Astrocyte (in vitro differentiated cells and primary cell): ENCODE measurements around the gene SDHB. TPM values are rescaled to one million over a fixed set of nuclear protein-coding genes. Genes with fewer than 3 reads are reported as not detected.

ENCODE experiments used
- DNase-seq: peaks from one replicate; pipeline ENCODE4 v3.0.0-alpha.2; 2010; ENCODE audit warnings: low read depth
- FAIRE-seq: peaks from 2 replicates; lab custom pipeline; 2011; peaks lifted over from hg19 to GRCh38; lab: Jason Lieb, UNC
- H2AFZ ChIP-seq: 2 replicates; pipeline ENCODE4 v1.6.0; 2012; ENCODE audit warnings: low read depth, low read length, inconsistent platforms
- H3K27ac ChIP-seq: 2 replicates; pipeline ENCODE4 v1.5.1; 2011; ENCODE audit warnings: low read depth, low read length, inconsistent platforms
- H3K27me3 ChIP-seq: 2 replicates; pipeline ENCODE4 v1.6.0; 2011; ENCODE audit warnings: low read length, inconsistent platforms; ENCODE audit not compliant: insufficient read depth
- H3K36me3 ChIP-seq: 2 replicates; pipeline ENCODE4 v1.5.1; 2011; ENCODE audit warnings: low read length, inconsistent platforms; ENCODE audit not compliant: insufficient read depth
- H3K4me1 ChIP-seq: 2 replicates; pipeline ENCODE4 v1.5.1; 2011; ENCODE audit warnings: low read length, inconsistent platforms; ENCODE audit not compliant: insufficient read depth
- H3K4me2 ChIP-seq: 2 replicates; pipeline ENCODE4 v1.6.0; 2012; ENCODE audit warnings: low read length, inconsistent platforms
- H3K4me3 ChIP-seq: 2 replicates; pipeline ENCODE4 v1.5.1; 2011; ENCODE audit warnings: low read depth, mild to moderate bottlenecking, low read length, inconsistent platforms; ENCODE audit not compliant: insufficient read depth
- H3K79me2 ChIP-seq: 2 replicates; pipeline ENCODE4 v1.6.0; 2012; ENCODE audit warnings: mild to moderate bottlenecking, low read length, inconsistent platforms; ENCODE audit not compliant: insufficient read depth
- H3K9ac ChIP-seq: 2 replicates; pipeline ENCODE4 v1.6.0; 2012; ENCODE audit warnings: mild to moderate bottlenecking, low read length, inconsistent platforms
- H3K9me3 ChIP-seq: 2 replicates; pipeline ENCODE4 v1.5.1; 2012; ENCODE audit warnings: low read depth, mild to moderate bottlenecking, low read length, inconsistent platforms; ENCODE audit not compliant: insufficient read depth
- H4K20me1 ChIP-seq: 2 replicates; pipeline ENCODE4 v1.6.0; 2012; ENCODE audit warnings: low read length, inconsistent platforms; ENCODE audit not compliant: insufficient read depth
- H3K27ac Mint-ChIP-seq: one replicate; pipeline ENCODE4 v1.8.0; 2021; ENCODE audit warnings: mild to moderate bottlenecking, mixed read lengths; ENCODE audit not compliant: unreplicated experiment
- H3K27me3 Mint-ChIP-seq: one replicate; pipeline ENCODE4 v1.8.0; 2021; ENCODE audit warnings: low read depth, mixed read lengths; ENCODE audit not compliant: unreplicated experiment
- H3K36me3 Mint-ChIP-seq: one replicate; pipeline ENCODE4 v1.8.0; 2021; ENCODE audit warnings: low read depth, mixed read lengths; ENCODE audit not compliant: unreplicated experiment
- H3K4me1 Mint-ChIP-seq: one replicate; pipeline ENCODE4 v1.8.0; 2021; ENCODE audit warnings: low read depth, mixed read lengths; ENCODE audit not compliant: unreplicated experiment
- H3K4me3 Mint-ChIP-seq: one replicate; pipeline ENCODE4 v1.8.0; 2021; ENCODE audit warnings: mild to moderate bottlenecking, moderate library complexity, mixed read lengths; ENCODE audit not compliant: unreplicated experiment
- H3K9me3 Mint-ChIP-seq: one replicate; pipeline ENCODE4 v1.8.0; 2021; ENCODE audit warnings: mild to moderate bottlenecking, mixed read lengths; ENCODE audit not compliant: unreplicated experiment
- CTCF ChIP-seq: IDR thresholded peaks from 2 replicates; pipeline ENCODE4 v1.5.1; 2011; ENCODE audit warnings: low read depth, mild to moderate bottlenecking, inconsistent platforms, low read length, moderate library complexity; ENCODE audit not compliant: insufficient read depth
- EZH2 ChIP-seq: IDR thresholded peaks from 2 replicates; pipeline ENCODE4 v1.6.1; 2012; ENCODE audit warnings: mild to moderate bottlenecking, low read length, inconsistent platforms; ENCODE audit not compliant: insufficient read depth
- total RNA-seq: library from RNA; stranded (reverse); gene quantifications from 2 replicates; pipeline ENCODE4 v1.2.1, GENCODE V29; 2021

SDHB gene
- total RNA-seq, 1 donor from 2014 or later, result 84.9 TPM

DNA sequence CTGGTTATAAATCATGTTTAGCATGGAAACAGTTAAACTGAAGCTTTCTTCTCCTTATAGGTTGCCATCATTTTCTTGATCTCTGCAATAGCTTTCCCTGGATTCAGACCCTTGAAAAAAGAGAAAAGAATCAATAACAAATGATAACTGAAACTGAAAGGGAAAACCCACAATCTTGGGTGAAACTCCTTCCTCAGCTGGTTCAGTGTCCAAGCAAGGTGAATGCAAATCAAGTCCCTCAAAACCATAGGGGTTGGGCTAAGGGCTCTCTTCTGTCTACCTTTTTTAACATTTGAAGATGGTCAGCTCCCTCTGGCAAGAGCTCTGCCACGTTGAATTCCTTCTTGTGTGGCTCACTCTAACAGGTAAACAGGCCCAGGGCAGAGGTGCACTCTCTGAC is 35.0 kb downstream of the SDHB start:
- FAIRE-seq, result no peak
- H3K9me3 ChIP-seq, result no peaks in the 10 kb centered on the region
- no peak overlapping the region for H3K9ac ChIP-seq
- peaks cover 9% of the 10 kb centered on the region for H4K20me1 ChIP-seq
- H3K27me3 ChIP-seq, result no peaks in the 10 kb centered on the region
- H3K4me1 ChIP-seq, result peaks cover 13% of the 10 kb centered on the region
- H3K36me3 ChIP-seq, result peaks cover 37% of the 10 kb centered on the region
- no peak for DNase-seq
- H3K27ac Mint-ChIP-seq, result no peak overlapping the region
- no peak overlapping the region for H3K4me3 Mint-ChIP-seq
- no peak overlapping the region for H3K4me3 ChIP-seq
- H3K4me2 ChIP-seq, result no peak overlapping the region
- TF ChIP-seq EZH2 (no peak), CTCF (no peak)
- H3K9me3 Mint-ChIP-seq, result no peaks in the 10 kb centered on the region
- H3K79me2 ChIP-seq, result no peaks in the 10 kb centered on the region
- H3K4me1 Mint-ChIP-seq, result peaks cover 23% of the 10 kb centered on the region
- peaks cover 22% of the 10 kb centered on the region for H3K36me3 Mint-ChIP-seq
- no peak overlapping the region for H2AFZ ChIP-seq
- H3K27me3 Mint-ChIP-seq, result no peaks in the 10 kb centered on the region
- H3K27ac ChIP-seq, result no peak overlapping the region

- H3K9me3 Mint-ChIP-seq, result no peaks in the 10 kb centered on the region
- no peak overlapping the region for H3K27ac ChIP-seq
- H3K9ac ChIP-seq, result no peak overlapping the region
- TF ChIP-seq EZH2, result no peak
- no peak for TF ChIP-seq CTCF
- no peak overlapping the region for H3K4me3 ChIP-seq
- no peak overlapping the region for H3K4me3 Mint-ChIP-seq
- peaks cover 28% of the 10 kb centered on the region for H3K4me1 Mint-ChIP-seq
- FAIRE-seq, result no peak
- peaks cover 25% of the 10 kb centered on the region for H3K36me3 ChIP-seq
- no peaks in the 10 kb centered on the region for H3K79me2 ChIP-seq
- no peak overlapping the region for H3K4me2 ChIP-seq
- H3K36me3 Mint-ChIP-seq, result peaks cover 22% of the 10 kb centered on the region
- H3K27me3 Mint-ChIP-seq, result no peaks in the 10 kb centered on the region
- H3K27ac Mint-ChIP-seq, result no peak overlapping the region
- H3K4me1 ChIP-seq, result peaks cover 25% of the 10 kb centered on the region
- H2AFZ ChIP-seq, result no peak overlapping the region
- peaks cover 4% of the 10 kb centered on the region for H4K20me1 ChIP-seq
- no peaks in the 10 kb centered on the region for H3K9me3 ChIP-seq
- no peak for DNase-seq
- no peaks in the 10 kb centered on the region for H3K27me3 ChIP-seq
These were observed 36.4 kb downstream of the SDHB start for GRCh38 chr1:17017435-17017834.

DNA sequence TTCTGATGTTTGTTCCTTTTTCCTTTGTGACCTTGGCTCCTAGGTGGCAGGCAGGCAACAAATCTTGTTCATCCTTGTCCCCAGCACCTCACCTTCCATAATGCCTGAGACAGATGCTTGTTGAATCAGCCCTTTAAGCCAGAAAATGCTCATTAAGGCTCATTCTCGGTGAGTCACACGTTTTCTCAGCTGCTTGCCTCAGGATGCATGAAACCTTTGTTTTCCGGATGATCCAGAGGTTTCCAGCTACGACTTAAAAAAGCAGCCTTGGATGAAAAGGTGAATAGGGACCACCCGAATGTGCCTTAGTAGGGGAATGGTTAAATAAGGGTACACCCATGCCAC is 37.5 kb downstream of the SDHB start:
- peak; percentile 5 for FAIRE-seq
- Histone ChIP-seq H3K9me3 (no peaks in the 10 kb centered on the region), H3K36me3 (peaks cover 22% of the 10 kb centered on the region), H3K4me2 (peak overlapping the region; percentile 44), H3K27ac (peak overlapping the region; percentile 28), H3K27me3 (no peaks in the 10 kb centered on the region), H3K4me3 (no peak overlapping the region), H3K9ac (peak overlapping the region; percentile 15), H3K4me1 (peaks cover 32% of the 10 kb centered on the region), H4K20me1 (peaks cover 4% of the 10 kb centered on the region), H3K79me2 (peaks cover 2% of the 10 kb centered on the region), H2AFZ (no peak overlapping the region)
- TF ChIP-seq EZH2 (no peak), CTCF (no peak)
- Mint-ChIP-seq H3K4me1 (peaks cover 28% of the 10 kb centered on the region), H3K4me3 (no peak overlapping the region), H3K9me3 (no peaks in the 10 kb centered on the region), H3K27me3 (no peaks in the 10 kb centered on the region), H3K36me3 (peaks cover 17% of the 10 kb centered on the region), H3K27ac (peak overlapping the region; percentile 28)
- peak; percentile 80 for DNase-seq
